ENCODE measurements around the gene PLEKHN1.
A peak's percentile ranks its signal among the peaks of the same experiment; 100 is the strongest.

The PLEKHN1 gene

DNA sequence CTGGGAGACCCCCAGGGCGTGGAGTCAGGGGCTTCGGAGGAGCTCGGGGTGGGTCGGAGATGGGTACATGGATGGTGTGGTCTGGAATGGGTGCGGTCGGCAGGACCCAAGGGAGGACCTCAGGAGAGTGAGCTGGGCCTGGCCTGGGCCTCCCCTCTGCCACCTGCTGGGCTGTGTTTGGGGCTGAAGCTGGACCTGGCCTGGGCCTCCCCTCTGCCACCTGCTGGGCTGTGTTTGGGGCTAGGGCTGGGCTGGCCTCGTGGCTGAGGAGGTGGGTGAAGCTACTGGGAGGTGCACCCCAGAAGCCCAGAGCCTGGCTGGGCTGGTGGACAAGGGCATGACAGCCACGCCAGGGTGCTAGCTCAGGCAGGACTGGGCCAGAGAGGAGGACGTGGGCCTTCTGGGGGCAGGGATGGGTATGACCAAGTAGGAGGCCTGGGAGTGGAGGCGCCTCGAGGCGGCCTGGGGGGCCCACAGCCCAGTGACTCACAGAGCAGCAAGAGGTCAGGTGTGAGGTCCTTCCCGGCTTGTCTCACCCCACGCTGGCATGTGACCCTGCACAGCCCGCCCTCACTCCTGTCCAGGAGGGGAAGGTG, 28.1 kb upstream of the PLEKHN1 start:
- H3K27ac ChIP-seq (ENCODE audit: low read depth, low read length, severe bottlenecking), result no peak overlapping the region
- no peaks in the 10 kb centered on the region for H3K9me3 ChIP-seq (ENCODE audit: control insufficient read depth, low read length)
- no peak overlapping the region for H3K4me3 ChIP-seq (ENCODE audit: extremely low read depth, insufficient read depth, low read length, poor library complexity, severe bottlenecking)
- H3K36me3 ChIP-seq (ENCODE audit: control insufficient read depth, insufficient read depth, low read length), result no peaks in the 10 kb centered on the region
- 74 to 76% methylated on average over 9 to 15 of the region's 15 CpGs for WGBS, 2 experiments (ENCODE audit: insufficient coverage in 2 of 2)
- peaks cover 33% of the 10 kb centered on the region for H3K4me1 ChIP-seq (ENCODE audit: control insufficient read depth, insufficient read depth, low read length, poor library complexity, severe bottlenecking)

DNA sequence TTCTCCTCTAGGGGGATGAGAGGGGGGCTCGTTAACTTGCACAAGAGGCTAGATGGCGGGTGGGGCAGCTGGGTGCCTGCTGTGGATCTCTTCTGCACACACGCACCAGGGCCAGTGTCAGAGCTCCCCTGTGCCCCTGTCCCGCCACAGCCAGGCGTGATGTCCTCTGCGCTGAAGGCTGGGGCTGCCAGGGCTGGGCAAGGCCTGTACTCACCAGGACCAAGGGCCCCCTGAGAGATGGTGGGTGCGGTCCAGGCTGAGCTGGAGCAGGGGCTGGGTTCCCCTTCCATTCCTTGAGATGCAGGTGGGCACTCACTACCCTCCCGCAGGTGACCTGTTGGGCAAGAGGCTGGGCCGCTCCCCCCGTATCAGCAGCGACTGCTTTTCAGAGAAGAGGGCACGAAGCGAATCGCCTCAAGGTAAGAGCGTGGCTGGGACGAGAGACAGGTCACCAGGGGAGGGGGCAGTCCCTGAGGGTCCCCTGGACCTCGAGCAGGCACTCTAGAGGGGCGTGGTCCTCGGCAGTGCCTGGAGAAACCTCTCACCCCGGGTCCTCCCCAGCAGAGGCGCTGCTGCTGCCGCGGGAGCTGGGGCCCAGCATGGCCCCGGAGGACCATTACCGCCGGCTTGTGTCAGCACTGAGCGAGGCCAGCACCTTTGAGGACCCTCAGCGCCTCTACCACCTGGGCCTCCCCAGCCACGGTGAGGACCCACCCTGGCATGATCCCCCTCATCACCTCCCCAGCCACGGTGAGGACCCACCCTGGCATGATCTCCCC, 27.4 kb upstream of the PLEKHN1 start:
- 44 to 47% methylated on average over 26 to 29 of the region's 30 CpGs for WGBS, 2 experiments (ENCODE audit: insufficient coverage in 2 of 2)
- no peak overlapping the region for H3K4me3 ChIP-seq (ENCODE audit: extremely low read depth, insufficient read depth, low read length, poor library complexity, severe bottlenecking)
- peaks cover 30% of the 10 kb centered on the region for H3K4me1 ChIP-seq (ENCODE audit: control insufficient read depth, insufficient read depth, low read length, poor library complexity, severe bottlenecking)
- H3K36me3 ChIP-seq (ENCODE audit: control insufficient read depth, insufficient read depth, low read length), result peaks cover 2% of the 10 kb centered on the region
- no peak overlapping the region for H3K27ac ChIP-seq (ENCODE audit: low read depth, low read length, severe bottlenecking)
- no peaks in the 10 kb centered on the region for H3K9me3 ChIP-seq (ENCODE audit: control insufficient read depth, low read length)

DNA sequence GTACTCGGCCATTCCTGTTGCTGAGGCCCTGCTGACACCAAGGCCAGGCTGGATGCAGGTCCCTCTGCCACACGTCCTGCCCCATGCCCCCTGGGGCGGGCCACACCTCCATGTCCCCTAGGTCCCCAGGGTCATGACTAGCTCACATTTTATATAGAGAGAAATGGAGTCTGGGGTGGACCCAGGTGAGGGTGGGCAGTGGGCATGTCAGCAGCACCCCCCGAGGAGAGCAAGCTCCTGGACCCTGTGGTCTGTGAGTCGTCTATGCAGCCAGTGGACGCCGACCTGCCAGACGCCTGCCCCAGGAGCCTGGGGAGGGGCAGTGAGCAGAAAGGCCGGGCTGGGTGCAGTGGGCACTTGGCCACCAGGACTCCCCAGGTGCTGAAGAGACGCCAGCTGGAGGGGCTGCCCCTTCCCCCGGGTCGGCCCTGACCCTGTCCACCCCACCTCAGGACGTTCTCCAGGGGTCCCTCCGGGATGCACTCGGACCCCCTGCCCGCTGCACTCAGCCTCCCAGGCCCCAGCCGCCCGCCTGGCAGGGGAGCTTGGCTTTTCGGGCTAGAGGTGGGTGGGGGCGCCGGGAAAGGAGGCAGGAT, 26.7 kb upstream of the PLEKHN1 start:
- H3K4me3 ChIP-seq (ENCODE audit: extremely low read depth, insufficient read depth, low read length, poor library complexity, severe bottlenecking), result no peak overlapping the region
- WGBS, 2 experiments (ENCODE audit: insufficient coverage in 2 of 2), result 8 to 23% methylated on average over 8 to 15 of the region's 21 CpGs
- no peaks in the 10 kb centered on the region for H3K9me3 ChIP-seq (ENCODE audit: control insufficient read depth, low read length)
- peaks cover 30% of the 10 kb centered on the region for H3K4me1 ChIP-seq (ENCODE audit: control insufficient read depth, insufficient read depth, low read length, poor library complexity, severe bottlenecking)
- no peak overlapping the region for H3K27ac ChIP-seq (ENCODE audit: low read depth, low read length, severe bottlenecking)
- peaks cover 5% of the 10 kb centered on the region for H3K36me3 ChIP-seq (ENCODE audit: control insufficient read depth, insufficient read depth, low read length)

DNA sequence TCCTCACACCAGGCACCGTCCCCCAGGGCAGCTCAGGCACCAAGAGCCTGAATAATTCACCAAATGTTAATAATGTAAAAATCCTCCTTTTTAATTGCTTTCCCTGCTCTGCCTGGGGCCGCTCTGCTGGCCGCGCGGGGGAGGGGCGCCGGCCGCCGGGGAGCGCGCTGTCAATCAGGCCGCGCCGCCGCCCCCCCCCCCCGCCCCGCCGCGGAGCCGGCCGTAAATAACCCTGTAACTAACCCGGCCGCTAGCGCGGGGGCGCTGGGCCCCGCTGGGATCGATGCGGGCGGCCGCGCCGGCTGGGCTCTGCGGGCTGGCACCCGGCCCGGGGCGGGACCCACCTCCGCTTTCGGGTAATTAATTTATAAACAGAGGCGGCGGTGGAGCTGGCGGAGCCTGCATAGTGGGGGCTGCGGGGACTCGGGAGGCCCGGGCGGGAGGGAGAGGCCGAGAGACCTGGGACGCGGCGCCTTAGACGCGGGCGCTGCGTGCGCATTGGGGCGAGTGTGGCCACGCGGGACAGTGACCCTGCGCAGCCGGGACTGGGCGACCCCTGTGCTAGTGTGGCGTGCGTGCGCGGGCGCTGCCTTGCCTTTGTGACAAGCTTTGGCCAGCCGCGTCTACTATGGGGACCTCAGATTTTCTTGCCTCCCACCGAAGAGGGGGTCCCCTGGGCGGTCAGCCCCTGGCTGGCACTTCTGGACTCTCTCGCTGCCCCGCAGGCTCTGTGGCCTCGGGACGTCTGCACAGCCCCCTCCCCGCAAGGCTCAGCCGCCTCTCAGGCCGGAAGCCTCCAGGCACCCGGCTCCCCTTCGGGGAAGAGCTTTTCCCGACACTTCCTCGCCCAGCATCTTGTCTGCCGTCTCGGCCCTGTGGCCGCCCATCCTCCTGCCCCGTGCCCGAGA, 25.9 kb upstream of the PLEKHN1 start:
- Histone ChIP-seq H3K4me3 (ENCODE audit: extremely low read depth, insufficient read depth, low read length, poor library complexity, severe bottlenecking) (peak overlapping the region; percentile 40), H3K27ac (ENCODE audit: low read depth, low read length, severe bottlenecking) (peak overlapping the region; percentile 6), H3K4me1 (ENCODE audit: control insufficient read depth, insufficient read depth, low read length, poor library complexity, severe bottlenecking) (peaks cover 25% of the 10 kb centered on the region), H3K9me3 (ENCODE audit: control insufficient read depth, low read length) (no peaks in the 10 kb centered on the region), H3K36me3 (ENCODE audit: control insufficient read depth, insufficient read depth, low read length) (peaks cover 11% of the 10 kb centered on the region)
- WGBS, 2 experiments (ENCODE audit: insufficient coverage in 2 of 2), result 1 to 2% methylated on average over 48 to 59 of the region's 86 CpGs

DNA sequence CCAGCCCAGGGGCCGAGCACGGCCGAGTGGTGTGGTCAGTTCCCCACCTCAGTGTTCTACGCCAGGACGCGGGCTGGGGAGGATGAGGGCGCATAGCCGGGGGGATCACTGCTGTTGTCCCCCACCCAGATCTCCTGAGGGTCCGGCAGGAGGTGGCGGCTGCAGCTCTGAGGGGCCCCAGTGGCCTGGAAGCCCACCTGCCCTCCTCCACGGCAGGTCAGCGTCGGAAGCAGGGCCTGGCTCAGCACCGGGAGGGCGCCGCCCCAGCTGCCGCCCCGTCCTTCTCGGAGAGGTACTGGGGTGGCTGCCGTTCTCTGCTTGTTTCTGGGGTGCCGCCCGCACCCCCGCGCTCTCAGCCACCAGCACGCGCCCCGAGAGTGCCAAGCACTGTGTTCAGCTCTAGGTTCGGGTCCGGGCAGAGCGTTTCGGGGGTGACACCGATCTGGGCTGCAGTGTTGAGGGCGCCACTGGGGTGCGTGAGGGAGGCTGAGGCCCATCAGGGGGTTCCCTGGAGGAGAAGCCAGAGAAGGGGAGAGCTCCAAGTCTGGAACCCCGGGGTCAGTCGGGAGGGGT, 25.2 kb upstream of the PLEKHN1 start:
- peaks cover 21% of the 10 kb centered on the region for H3K4me1 ChIP-seq (ENCODE audit: control insufficient read depth, insufficient read depth, low read length, poor library complexity, severe bottlenecking)
- H3K36me3 ChIP-seq (ENCODE audit: control insufficient read depth, insufficient read depth, low read length), result peaks cover 19% of the 10 kb centered on the region
- no peaks in the 10 kb centered on the region for H3K9me3 ChIP-seq (ENCODE audit: control insufficient read depth, low read length)
- WGBS, 2 experiments (ENCODE audit: insufficient coverage in 2 of 2), result 5 to 10% methylated on average over 30 to 35 of the region's 36 CpGs
- H3K27ac ChIP-seq (ENCODE audit: low read depth, low read length, severe bottlenecking), result peak overlapping the region; percentile 23
- peak overlapping the region; percentile 40 for H3K4me3 ChIP-seq (ENCODE audit: extremely low read depth, insufficient read depth, low read length, poor library complexity, severe bottlenecking)

DNA sequence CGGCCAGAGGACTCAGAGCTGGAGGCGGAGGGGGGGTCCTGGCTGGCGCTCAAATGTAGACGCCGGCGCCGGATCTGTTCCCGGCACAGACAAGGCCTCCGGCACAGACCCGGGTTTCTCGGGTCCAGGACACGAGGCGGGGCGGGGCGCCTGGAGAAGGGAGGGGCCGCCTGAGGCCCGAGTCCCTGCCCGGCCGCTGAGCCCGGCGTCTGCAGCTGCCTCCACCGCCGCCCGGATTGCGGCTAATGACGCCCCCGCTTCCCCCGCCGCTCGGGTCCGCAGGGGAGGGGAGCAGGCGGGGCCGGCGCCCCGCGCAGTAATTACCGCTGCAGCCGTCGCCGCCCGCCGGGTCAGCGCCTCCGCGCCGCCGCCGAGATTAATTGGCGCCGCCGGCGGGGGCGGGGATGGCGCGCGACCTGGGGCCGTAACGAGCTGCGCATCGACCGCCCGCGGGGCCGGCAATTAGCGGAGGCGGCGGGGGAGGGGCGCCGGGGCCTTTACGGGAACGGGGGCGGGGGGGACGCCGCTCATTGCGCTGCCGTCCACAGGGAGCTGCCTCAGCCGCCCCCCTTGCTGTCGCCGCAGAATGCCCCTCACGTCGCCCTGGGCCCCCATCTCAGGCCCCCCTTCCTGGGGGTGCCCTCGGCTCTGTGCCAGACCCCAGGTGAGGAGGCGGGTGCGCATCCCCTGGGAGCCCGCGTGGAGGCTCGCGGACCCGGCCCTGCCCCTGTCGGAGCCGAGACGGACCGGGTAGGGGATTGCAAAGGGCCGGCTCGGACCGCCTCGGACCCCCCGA, 24.5 kb upstream of the PLEKHN1 start:
- Histone ChIP-seq H3K9me3 (ENCODE audit: control insufficient read depth, low read length) (no peaks in the 10 kb centered on the region), H3K4me1 (ENCODE audit: control insufficient read depth, insufficient read depth, low read length, poor library complexity, severe bottlenecking) (peaks cover 21% of the 10 kb centered on the region), H3K4me3 (ENCODE audit: extremely low read depth, insufficient read depth, low read length, poor library complexity, severe bottlenecking) (peak overlapping the region; percentile 40), H3K36me3 (ENCODE audit: control insufficient read depth, insufficient read depth, low read length) (peaks cover 25% of the 10 kb centered on the region), H3K27ac (ENCODE audit: low read depth, low read length, severe bottlenecking) (no peak overlapping the region)
- WGBS, 2 experiments (ENCODE audit: insufficient coverage in 2 of 2), result 0% methylated on average over 48 to 74 of the region's 98 CpGs

DNA sequence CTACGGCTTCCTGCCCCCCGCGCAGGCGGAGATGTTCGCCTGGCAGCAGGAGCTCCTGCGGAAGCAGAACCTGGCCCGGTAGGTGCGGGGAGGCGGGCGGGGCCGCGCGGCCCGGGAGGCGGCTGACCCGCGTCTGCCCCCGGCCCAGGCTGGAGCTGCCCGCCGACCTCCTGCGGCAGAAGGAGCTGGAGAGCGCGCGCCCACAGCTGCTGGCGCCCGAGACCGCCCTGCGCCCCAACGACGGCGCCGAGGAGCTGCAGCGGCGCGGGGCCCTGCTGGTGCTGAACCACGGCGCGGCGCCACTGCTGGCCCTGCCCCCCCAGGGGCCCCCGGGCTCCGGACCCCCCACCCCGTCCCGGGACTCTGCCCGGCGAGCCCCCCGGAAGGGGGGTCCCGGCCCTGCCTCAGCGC, 23.9 kb upstream of the PLEKHN1 start:
- H3K36me3 ChIP-seq (ENCODE audit: control insufficient read depth, insufficient read depth, low read length), result peaks cover 31% of the 10 kb centered on the region
- peak overlapping the region; percentile 40 for H3K4me3 ChIP-seq (ENCODE audit: extremely low read depth, insufficient read depth, low read length, poor library complexity, severe bottlenecking)
- WGBS, 2 experiments (ENCODE audit: insufficient coverage in 2 of 2), result 1 to 2% methylated on average over 18 to 37 of the region's 48 CpGs
- no peaks in the 10 kb centered on the region for H3K9me3 ChIP-seq (ENCODE audit: control insufficient read depth, low read length)
- peaks cover 21% of the 10 kb centered on the region for H3K4me1 ChIP-seq (ENCODE audit: control insufficient read depth, insufficient read depth, low read length, poor library complexity, severe bottlenecking)
- H3K27ac ChIP-seq (ENCODE audit: low read depth, low read length, severe bottlenecking), result no peak overlapping the region

DNA sequence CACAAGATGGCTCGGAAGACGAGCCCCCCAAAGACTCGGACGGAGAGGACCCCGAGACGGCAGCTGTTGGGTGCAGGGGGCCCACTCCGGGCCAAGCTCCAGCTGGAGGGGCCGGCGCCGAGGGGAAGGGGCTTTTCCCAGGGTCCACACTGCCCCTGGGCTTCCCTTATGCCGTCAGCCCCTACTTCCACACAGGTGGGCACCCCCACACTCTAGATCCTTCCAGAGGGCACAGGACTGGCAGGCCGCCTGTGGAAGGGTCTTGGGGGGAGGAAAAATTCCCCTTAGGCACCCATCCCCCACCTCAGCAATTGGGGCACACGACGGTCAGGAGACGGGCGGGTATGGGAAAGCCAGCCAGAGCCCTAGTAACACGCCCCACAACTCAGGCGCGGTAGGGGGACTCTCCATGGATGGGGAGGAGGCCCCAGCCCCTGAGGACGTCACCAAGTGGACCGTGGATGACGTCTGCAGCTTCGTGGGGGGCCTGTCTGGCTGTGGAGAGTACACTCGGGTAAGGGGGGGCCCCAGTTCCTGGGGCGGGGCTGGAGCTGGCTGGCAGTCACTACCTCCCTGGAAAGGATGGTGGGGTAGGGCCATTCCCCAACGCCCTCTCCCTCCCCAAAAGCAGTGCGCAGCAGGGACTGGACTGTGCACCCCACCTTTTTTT, 23.3 kb upstream of the PLEKHN1 start:
- H3K4me3 ChIP-seq (ENCODE audit: extremely low read depth, insufficient read depth, low read length, poor library complexity, severe bottlenecking), result peak overlapping the region; percentile 40
- peak overlapping the region; percentile 10 for H3K27ac ChIP-seq (ENCODE audit: low read depth, low read length, severe bottlenecking)
- peaks cover 21% of the 10 kb centered on the region for H3K4me1 ChIP-seq (ENCODE audit: control insufficient read depth, insufficient read depth, low read length, poor library complexity, severe bottlenecking)
- 19 to 33% methylated on average over 10 to 14 of the region's 27 CpGs for WGBS, 2 experiments (ENCODE audit: insufficient coverage in 2 of 2)
- H3K9me3 ChIP-seq (ENCODE audit: control insufficient read depth, low read length), result no peaks in the 10 kb centered on the region
- H3K36me3 ChIP-seq (ENCODE audit: control insufficient read depth, insufficient read depth, low read length), result peaks cover 36% of the 10 kb centered on the region

DNA sequence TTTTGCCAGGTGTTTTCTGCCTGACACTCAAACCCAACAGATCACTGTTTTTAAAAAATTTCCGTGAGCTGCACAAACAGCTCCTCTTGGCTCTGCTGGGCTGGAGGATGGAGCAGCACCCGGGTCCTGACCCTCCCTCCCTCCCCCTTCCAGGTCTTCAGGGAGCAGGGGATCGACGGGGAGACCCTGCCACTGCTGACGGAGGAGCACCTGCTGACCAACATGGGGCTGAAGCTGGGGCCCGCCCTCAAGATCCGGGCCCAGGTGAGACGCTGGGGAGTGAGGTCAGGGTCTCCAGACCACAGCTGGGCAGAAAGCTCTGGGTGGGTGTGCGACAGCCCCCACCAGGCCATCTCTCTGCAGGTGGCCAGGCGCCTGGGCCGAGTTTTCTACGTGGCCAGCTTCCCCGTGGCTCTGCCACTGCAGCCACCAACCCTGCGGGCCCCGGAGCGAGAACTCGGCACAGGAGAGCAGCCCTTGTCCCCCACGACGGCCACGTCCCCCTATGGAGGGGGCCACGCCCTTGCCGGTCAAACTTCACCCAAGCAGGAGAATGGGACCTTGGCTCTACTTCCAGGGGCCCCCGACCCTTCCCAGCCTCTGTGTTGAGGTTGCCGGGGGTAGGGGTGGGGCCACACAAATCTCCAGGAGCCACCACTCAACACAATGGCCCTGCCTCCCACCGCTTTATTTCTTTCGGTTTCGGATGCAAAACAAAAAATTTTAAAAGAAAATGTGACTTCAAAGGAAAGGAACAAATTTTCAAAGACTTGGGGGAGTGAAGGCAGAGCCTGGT, 22.5 kb upstream of the PLEKHN1 start:
- peak overlapping the region; percentile 29 for H3K27ac ChIP-seq (ENCODE audit: low read depth, low read length, severe bottlenecking)
- no peaks in the 10 kb centered on the region for H3K9me3 ChIP-seq (ENCODE audit: control insufficient read depth, low read length)
- 84 to 85% methylated on average over 17 to 22 of the region's 27 CpGs for WGBS, 2 experiments (ENCODE audit: insufficient coverage in 2 of 2)
- peaks cover 44% of the 10 kb centered on the region for H3K36me3 ChIP-seq (ENCODE audit: control insufficient read depth, insufficient read depth, low read length)
- H3K4me3 ChIP-seq (ENCODE audit: extremely low read depth, insufficient read depth, low read length, poor library complexity, severe bottlenecking), result no peak overlapping the region
- peaks cover 19% of the 10 kb centered on the region for H3K4me1 ChIP-seq (ENCODE audit: control insufficient read depth, insufficient read depth, low read length, poor library complexity, severe bottlenecking)
